Neuron (in vitro differentiated cells): ENCODE results near the gene GGT1.
"Not testable (repeated sequence)": the region's sequence is repeated elsewhere in the genome, so short reads cannot be mapped to it uniquely, and the experiment has no call there.

Experiments used
- H2AFZ ChIP-seq: one replicate; pipeline ENCODE4 v1.6.1; 2013; ENCODE audit warnings: low read depth, mild to moderate bottlenecking, inconsistent platforms, low read length, moderate library complexity
- H3K27me3 ChIP-seq: one replicate; pipeline ENCODE4 v1.6.1; 2013; ENCODE audit warnings: low read length; ENCODE audit not compliant: insufficient read depth
- H3K36me3 ChIP-seq: one replicate; pipeline ENCODE4 v1.6.1; 2013; ENCODE audit warnings: low read length; ENCODE audit not compliant: insufficient read depth
- H3K4me1 ChIP-seq: one replicate; pipeline ENCODE4 v1.6.1; 2013; ENCODE audit warnings: low read length; ENCODE audit not compliant: insufficient read depth
- H3K4me3 ChIP-seq: 2 replicates; pipeline ENCODE4 v1.5.1; 2013; ENCODE audit warnings: mild to moderate bottlenecking, low read length, moderate library complexity
- H3K9me3 ChIP-seq: one replicate; pipeline ENCODE4 v1.6.1; 2013; ENCODE audit warnings: low read length

GGT1 gene

DNA sequence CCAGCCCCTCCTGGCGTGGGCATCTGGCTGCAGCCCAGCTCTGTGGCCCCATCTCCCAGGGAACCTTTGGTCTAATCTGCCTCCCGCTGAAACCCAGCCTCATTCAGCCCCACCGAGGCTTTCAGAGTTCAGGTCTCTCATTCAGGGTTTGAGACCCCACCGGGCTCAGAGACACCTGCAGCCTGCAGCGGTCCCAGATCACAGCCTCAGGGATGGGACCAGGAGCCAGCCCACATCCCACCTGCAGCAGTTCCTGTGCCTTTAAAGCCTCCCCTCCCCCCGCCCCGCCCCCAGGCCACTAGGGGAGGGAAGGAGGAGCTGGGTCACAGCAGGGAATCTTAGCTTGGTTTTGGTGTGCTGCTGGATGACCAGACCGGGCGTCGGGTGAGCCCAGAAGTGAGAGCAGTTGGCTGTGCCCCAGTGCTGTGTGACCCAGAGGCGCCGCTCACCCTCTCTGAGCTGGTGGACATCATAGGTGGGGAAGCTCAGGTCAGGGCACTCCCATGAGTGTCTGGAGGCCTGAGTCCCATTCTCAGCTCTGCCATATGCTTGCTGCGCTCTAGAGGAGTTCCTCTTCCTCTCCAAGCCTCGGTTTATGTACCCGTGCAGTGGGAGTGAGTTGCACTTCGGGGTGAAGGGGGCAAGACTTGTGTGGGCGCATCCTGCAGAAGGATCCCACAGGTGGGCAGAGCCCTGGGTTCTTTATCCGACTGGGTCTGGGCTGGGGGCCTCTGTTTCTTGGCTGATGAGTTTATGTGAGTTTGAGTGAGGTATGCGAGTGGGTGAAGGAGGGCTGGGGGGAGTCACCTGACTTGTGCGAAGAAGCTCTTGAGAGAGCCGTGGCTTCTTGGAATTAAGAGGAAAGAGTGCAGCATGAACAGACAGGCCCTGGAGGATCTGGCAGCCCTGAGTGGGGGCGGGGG is at the start of gene GGT1:
TSS of gene GGT1 (plus strand) at position 347 of the 923 bp plus-strand sequence. CDS start 7,889 bp downstream, outside the sequence.
- not testable (repeated sequence) for H3K27me3 ChIP-seq, H3K4me3 ChIP-seq

DNA sequence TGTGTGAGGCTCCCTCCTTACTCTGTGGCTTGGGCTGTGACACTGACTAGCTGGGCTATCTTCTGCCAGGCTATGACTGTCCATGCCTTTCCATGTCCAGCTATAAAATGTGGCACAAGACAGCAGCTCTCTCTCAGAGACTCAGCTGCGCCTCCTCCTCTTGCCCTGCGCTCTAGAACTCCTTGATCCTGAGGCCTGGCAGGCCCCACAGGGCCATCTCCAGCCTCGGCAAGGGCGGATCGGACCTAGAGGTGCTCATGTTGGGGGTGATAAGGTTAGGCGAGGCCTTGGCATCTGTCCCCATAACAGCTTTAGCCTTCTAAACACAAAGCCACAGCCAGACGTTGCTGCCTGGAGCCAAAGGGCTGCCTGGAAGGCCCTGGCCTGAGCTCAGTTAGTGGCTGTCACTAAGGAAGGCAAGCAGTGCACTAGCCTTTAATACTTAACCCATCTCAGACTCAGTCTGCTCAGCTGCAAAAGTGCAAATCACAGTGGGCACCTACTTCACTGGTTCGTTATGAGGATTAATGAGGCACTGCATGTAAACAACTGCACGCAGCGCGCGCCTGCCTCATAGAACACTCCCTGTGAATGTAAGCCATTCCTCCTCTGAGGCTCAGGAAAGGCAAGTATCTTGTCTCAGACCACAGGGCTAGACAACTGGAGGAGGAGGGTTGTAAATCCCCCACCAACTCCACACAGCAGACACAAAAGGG is 49.2 kb upstream of the GGT1 start:
- Histone ChIP-seq H2AFZ (no peak overlapping the region), H3K4me1 (peaks cover 25% of the 10 kb centered on the region), H3K4me3 (peak overlapping the region; percentile 70), H3K36me3 (peaks cover 22% of the 10 kb centered on the region), H3K9me3 (no peaks in the 10 kb centered on the region), H3K27me3 (no peaks in the 10 kb centered on the region)

More for the DNA sequence above, at the start of gene GGT1:
- H3K9me3 ChIP-seq, H3K36me3 ChIP-seq, H3K4me1 ChIP-seq, H2AFZ ChIP-seq: not testable (repeated sequence)

DNA sequence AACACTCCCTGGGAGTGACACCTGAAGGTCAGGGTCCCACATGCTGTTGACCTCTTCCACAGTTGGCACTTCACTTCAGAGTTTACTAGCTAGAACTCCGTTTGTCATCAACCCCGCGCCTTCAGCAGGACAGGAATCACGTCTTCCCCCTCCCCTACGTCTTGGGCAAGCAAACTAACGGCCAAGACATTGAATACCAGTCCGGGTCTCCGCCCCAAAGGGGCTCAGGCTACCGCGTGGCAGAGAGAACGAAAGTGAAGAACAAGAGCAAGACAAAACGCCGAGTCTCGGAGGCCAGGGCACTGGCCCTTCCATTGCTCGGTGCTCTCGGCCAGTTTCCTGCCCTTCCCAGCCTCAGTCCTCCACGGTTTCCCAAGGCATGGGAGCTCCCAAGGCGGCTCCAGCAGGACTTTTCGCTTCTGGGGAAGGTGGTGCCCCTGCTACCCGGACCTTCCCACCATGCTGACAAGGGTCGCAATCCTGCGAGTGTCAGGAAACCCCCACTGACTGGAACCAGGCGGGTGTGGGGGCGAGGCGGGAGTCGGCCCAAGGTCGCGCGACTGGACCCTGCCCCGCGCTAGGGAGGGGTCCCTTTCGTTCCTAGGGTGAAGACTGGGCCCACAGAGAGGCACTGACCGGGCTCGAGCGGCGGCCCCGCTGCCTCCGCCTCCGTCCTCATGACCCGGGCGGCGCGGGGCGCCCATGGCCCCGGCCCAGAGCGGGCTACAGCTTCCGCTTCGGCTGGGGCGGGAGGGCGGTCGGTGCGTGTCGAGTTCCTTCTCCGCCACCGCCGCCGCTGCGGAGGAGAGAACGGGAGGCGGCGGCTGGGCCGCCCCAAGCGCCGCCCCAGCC is 48.5 kb upstream of the GGT1 start, which contains the start of gene GUCD1:
TSS of gene GUCD1 (minus strand) at position 826 of the 852 bp plus-strand sequence. CDS start at position 679, 147 bp downstream.
- Histone ChIP-seq H3K4me3 (peak within 1 kb of the TSS; percentile 85), H3K36me3 (peaks cover 24% of the 10 kb centered on the region), H3K9me3 (no peaks in the 10 kb centered on the region), H3K27me3 (no peaks in the 10 kb centered on the region), H3K4me1 (peaks cover 25% of the 10 kb centered on the region), H2AFZ (peak within 1 kb of the TSS; percentile 97)

DNA sequence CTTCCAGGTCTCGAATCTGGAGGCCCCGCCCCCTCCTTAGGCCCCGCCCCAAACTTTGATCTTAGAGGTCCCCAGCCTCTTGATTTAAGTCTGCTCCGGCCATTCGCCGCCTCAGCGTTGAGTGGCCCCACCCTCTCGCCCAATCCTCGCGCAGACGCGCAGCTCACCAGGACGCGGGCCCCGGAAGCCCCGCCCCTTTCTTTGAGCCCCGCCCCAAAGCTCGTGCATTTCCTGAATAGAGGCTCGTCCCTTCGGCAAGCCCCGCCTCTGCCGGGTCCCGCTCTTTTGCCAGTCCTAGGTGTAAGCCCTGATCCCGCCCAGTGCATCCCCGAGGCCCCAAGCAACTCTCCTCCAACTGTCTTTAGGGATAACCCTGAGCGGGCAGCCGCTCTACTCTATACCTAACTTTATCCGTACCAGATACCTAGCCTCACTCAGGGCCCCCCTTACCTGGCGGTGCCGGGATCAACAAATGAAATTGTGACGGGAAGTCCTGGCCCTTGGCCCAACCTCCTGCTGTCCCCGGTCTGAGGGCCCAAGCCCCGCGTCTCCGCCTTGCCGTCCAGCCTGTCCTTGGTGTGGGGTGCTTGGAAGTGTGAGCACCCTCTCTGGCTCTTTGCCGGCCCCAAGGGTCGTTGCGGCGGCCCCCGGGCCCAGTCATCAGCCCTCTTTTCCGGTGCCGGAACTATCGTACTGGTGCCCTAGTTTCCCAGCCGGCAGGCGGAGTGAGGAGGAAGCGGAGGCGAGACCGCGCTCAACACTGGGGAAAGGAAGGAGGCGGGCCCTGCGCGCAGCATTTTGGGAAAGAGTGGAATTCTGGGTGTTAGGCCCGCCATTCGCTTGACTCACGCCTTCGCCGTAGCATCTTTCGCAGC is 47.6 kb upstream of the GGT1 start, which contains the start of gene SNRPD3:
TSS of gene SNRPD3 (plus strand) at position 835 of the 875 bp plus-strand sequence. CDS start 1,676 bp downstream, outside the sequence.
- H3K27me3 ChIP-seq, result no peaks in the 10 kb centered on the region
- peaks cover 27% of the 10 kb centered on the region for H3K36me3 ChIP-seq
- H3K4me3 ChIP-seq, result peak within 1 kb of the TSS; percentile 85
- H2AFZ ChIP-seq, result peak within 1 kb of the TSS; percentile 97
- peaks cover 25% of the 10 kb centered on the region for H3K4me1 ChIP-seq
- H3K9me3 ChIP-seq, result no peaks in the 10 kb centered on the region

GRCh38 chr22:24559471-24559870 is 43.5 kb upstream of the GGT1 start:
- Histone ChIP-seq H3K4me3 (no peak overlapping the region), H3K27me3 (no peaks in the 10 kb centered on the region), H3K4me1 (peaks cover 12% of the 10 kb centered on the region), H3K9me3 (no peaks in the 10 kb centered on the region), H3K36me3 (peaks cover 52% of the 10 kb centered on the region), H2AFZ (no peak overlapping the region)

DNA sequence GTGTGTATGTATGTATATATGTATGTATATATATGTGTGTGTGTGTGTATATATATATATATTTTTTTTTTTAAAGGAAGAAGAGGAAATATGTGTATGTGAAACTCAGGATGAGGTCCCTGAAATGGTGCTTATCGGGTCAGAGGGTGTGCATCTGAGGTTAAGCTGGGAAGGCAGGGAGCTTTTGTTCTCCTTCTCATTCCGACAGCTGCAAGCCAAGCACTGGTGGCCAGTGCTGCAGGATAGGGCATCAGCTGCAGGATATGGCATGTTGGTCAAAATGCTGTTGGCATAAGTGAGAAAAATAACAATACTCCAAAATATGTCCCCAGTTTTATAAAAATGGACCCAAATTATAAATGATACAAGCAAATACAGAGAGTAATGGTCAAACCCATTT is 39.7 kb upstream of the GGT1 start:
- Histone ChIP-seq H3K4me1 (no peaks in the 10 kb centered on the region), H3K36me3 (peaks cover 72% of the 10 kb centered on the region), H2AFZ (no peak overlapping the region), H3K27me3 (no peaks in the 10 kb centered on the region), H3K4me3 (no peak overlapping the region), H3K9me3 (no peaks in the 10 kb centered on the region)

GRCh38 chr22:24564376-24565058 is 38.5 kb upstream of the GGT1 start:
- Histone ChIP-seq H3K27me3 (no peaks in the 10 kb centered on the region), H3K4me1 (no peaks in the 10 kb centered on the region), H3K36me3 (peaks cover 68% of the 10 kb centered on the region), H3K9me3 (no peaks in the 10 kb centered on the region), H2AFZ (no peak overlapping the region), H3K4me3 (no peak overlapping the region)

DNA sequence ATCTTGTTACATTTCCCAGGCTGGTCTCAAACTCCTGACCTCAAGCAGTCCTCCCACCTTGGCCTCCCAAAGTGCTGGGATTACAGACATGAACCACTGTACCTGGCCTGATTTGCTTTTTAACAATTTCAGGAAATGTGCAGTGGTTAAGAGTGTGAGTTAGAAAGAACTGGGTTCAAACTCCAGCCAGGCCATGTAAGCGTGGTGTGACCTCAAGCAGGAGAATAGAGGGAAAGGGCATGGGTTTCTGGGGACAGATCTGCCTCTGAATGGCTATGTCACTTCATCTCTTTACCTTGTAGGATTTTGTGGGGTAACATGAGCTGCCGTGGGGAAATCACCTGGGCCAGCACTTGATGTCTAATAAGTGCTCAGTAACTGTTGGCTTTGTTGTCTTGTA is 37.9 kb upstream of the GGT1 start:
- no peaks in the 10 kb centered on the region for H3K4me1 ChIP-seq
- H3K36me3 ChIP-seq, result peaks cover 71% of the 10 kb centered on the region
- H3K27me3 ChIP-seq, result no peaks in the 10 kb centered on the region
- no peak overlapping the region for H2AFZ ChIP-seq
- no peaks in the 10 kb centered on the region for H3K9me3 ChIP-seq
- H3K4me3 ChIP-seq, result no peak overlapping the region

DNA sequence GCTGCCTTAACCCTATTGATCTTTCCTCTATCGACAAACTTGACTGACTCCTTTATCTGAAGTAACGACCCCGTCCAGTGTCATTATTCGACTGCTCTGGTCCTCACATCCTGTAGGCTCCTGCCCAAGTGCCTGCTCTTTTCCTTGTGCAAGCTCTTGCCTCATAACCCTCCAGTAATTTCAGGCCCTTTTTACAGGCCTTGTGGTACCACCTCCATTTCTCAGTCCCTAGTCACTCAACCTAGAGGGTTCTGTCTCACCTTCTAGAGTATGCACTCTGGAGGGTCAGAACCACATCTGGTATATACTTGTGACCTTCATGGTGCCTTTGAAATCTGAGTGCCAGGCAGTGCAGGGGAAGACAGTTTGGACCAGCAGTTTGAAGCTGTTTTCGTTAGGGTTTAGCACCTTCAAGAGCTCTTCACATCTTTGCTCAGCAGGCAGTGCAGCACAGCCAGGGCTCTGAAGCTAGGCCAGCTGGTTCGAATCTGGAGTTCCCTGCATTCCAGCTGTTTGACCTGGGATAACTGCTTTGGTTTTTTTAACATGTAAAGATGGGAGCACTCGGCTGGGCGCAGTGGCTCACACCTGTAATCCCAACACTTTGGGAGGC is 36.0 kb upstream of the GGT1 start:
- H3K27me3 ChIP-seq, result no peaks in the 10 kb centered on the region
- no peak overlapping the region for H2AFZ ChIP-seq
- H3K4me3 ChIP-seq, result no peak overlapping the region
- H3K36me3 ChIP-seq, result peaks cover 75% of the 10 kb centered on the region
- no peaks in the 10 kb centered on the region for H3K4me1 ChIP-seq
- H3K9me3 ChIP-seq, result no peaks in the 10 kb centered on the region

- Histone ChIP-seq H3K9me3 (no peaks in the 10 kb centered on the region), H3K36me3 (peaks cover 77% of the 10 kb centered on the region), H3K4me3 (no peak overlapping the region), H3K4me1 (no peaks in the 10 kb centered on the region), H2AFZ (no peak overlapping the region), H3K27me3 (no peaks in the 10 kb centered on the region)
Measured at GRCh38 chr22:24567668-24568067, 35.3 kb upstream of the GGT1 start.

DNA sequence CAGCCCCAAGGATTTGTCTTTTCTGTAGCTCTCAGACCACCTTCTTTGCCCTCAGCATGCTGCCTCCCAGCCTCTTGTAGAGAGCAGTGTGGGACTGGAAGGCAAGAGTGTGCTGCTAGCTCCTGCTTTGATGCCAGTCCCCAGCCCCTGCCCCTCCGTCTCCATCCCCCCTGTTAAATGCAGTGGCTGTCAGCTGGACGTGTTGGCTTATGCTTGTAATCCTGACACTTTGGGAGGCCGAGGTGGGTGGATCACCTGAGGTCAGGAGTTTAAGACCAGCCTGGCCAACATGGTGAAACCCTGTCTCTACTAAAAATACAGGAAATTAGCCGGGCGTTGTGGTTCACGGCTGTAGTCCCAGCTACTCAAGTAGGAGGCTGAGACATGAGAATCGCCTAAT is 31.7 kb upstream of the GGT1 start:
- no peaks in the 10 kb centered on the region for H3K9me3 ChIP-seq
- no peaks in the 10 kb centered on the region for H3K4me1 ChIP-seq
- H3K4me3 ChIP-seq, result no peak overlapping the region
- no peaks in the 10 kb centered on the region for H3K27me3 ChIP-seq
- no peak overlapping the region for H2AFZ ChIP-seq
- peaks cover 68% of the 10 kb centered on the region for H3K36me3 ChIP-seq
